ENCODE measurements around the gene NFIC. TPM values are rescaled to one million over a fixed set of nuclear protein-coding genes. Genes with fewer than 3 reads are reported as not detected.

Gene NFIC
- total RNA-seq, 2 experiments from 2014 or later = 11.9 to 12.8 TPM

GRCh38 chr19:3518255-3518654 lies 151.9 kb downstream of the NFIC start:
- H3K27ac Mint-ChIP-seq = no peak overlapping the region
- CTCF ChIA-PET = interaction anchor here (0.6 to 1.2 kb wide), 2 partner anchors 13 to 179 kb away, joined by 3 read pairs; no protein-coding TSS in a partner anchor
- peaks cover 6% of the 10 kb centered on the region for H3K36me3 Mint-ChIP-seq (ENCODE audit: low read depth)
- H3K4me3 Mint-ChIP-seq = no peak overlapping the region
- intact Hi-C loops (cut with micrococcal nuclease) = no loop called here
- no peaks in the 10 kb centered on the region for H3K9me3 Mint-ChIP-seq
- H3K27me3 Mint-ChIP-seq (ENCODE audit: low read depth) = no peaks in the 10 kb centered on the region
- DNase-seq = no peak
- peaks cover 37% of the 10 kb centered on the region for H3K4me1 Mint-ChIP-seq (ENCODE audit: low read depth)

GRCh38 chr19:3518659-3519058 lies 152.3 kb downstream of the NFIC start:
- Mint-ChIP-seq H3K27me3 (ENCODE audit: low read depth) (no peaks in the 10 kb centered on the region), H3K4me1 (ENCODE audit: low read depth) (peaks cover 37% of the 10 kb centered on the region), H3K9me3 (no peaks in the 10 kb centered on the region), H3K36me3 (ENCODE audit: low read depth) (peaks cover 6% of the 10 kb centered on the region), H3K4me3 (no peak overlapping the region), H3K27ac (no peak overlapping the region)
- intact Hi-C loops (cut with micrococcal nuclease) = no loop called here
- no peak for DNase-seq
- CTCF ChIA-PET = interaction anchor here (0.6 to 1.2 kb wide), 2 partner anchors 14 to 178 kb away, joined by 3 read pairs; no protein-coding TSS in a partner anchor

Other genes starting within 250 kb of the NFIC start
- gene GNA15, start 230.6 kb upstream of the NFIC start, total RNA-seq = 10 to 100 TPM; 26.6 to 28.4 TPM
- gene S1PR4, start 187.8 kb upstream of the NFIC start, total RNA-seq = 10 to 100 TPM; 22.4 to 24.1 TPM
- gene NCLN, start 180.7 kb upstream of the NFIC start, total RNA-seq = 10 to 100 TPM; 38.4 to 42.9 TPM
- gene CELF5, start 141.9 kb upstream of the NFIC start, total RNA-seq = not detected
- gene SMIM24, start 113.9 kb downstream of the NFIC start, total RNA-seq = under 1 TPM in 1 of 2 experiments, not detected in 1; 0.41 TPM
- not detected for gene SMIM44, start 116.9 kb downstream of the NFIC start, total RNA-seq
- 10 to 100 TPM; 13.3 to 14.0 TPM for gene DOHH, start 134.1 kb downstream of the NFIC start, total RNA-seq
- gene FZR1, start 139.7 kb downstream of the NFIC start, total RNA-seq = 10 to 100 TPM; 40.3 to 46.3 TPM
- 1 to 10 TPM; 2.1 to 2.5 TPM for gene TEKTIP1, start 172.6 kb downstream of the NFIC start, total RNA-seq
- 10 to 100 TPM; 31.3 to 34.0 TPM for gene MFSD12, start 191.0 kb downstream of the NFIC start, total RNA-seq
- gene HMG20B, start 206.4 kb downstream of the NFIC start, total RNA-seq = 10 to 100 TPM; 63.3 to 65.9 TPM
- gene GIPC3, start 218.9 kb downstream of the NFIC start, total RNA-seq = under 1 TPM; 0.20 to 0.29 TPM
- gene TBXA2R, start 240.3 kb downstream of the NFIC start, total RNA-seq = under 1 TPM; 0.41 to 0.42 TPM